ENCODE measurements around the gene EFHB.
"Not testable (repeated sequence)": the region's sequence is repeated elsewhere in the genome, so short reads cannot be mapped to it uniquely, and the experiment has no call there.

- TF ChIP-seq EZH2, CTCF (IDR thresholded peaks at IDR 0.05): not testable (repeated sequence)
Observed at GRCh38 chr3:19957354-19957753, 23.3 kb upstream of the EFHB start.

Data from neural progenitor cell (in vitro differentiated cells).